Femur (tissue), 1 donor: ENCODE data around the gene NAPG.
A peak's percentile ranks its signal among the peaks of the same experiment; 100 is the strongest.
"Not testable (repeated sequence)": the region's sequence is repeated elsewhere in the genome, so short reads cannot be mapped to it uniquely, and the experiment has no call there.

Source experiments
- DNase-seq: peaks from one replicate; pipeline ENCODE4 v3.0.0-alpha.2; 2017

The NAPG gene

GRCh38 chr18:10525697-10526560 is at the start of gene NAPG:
NAPG (plus strand) TSS chr18:10526027; CDS start chr18:10526103, 76 bp downstream.
- peak; percentile 96 for DNase-seq

- DNase-seq, result no peak
Measured at GRCh38 chr18:10476338-10476791, 49.5 kb upstream of the NAPG start.

DNA sequence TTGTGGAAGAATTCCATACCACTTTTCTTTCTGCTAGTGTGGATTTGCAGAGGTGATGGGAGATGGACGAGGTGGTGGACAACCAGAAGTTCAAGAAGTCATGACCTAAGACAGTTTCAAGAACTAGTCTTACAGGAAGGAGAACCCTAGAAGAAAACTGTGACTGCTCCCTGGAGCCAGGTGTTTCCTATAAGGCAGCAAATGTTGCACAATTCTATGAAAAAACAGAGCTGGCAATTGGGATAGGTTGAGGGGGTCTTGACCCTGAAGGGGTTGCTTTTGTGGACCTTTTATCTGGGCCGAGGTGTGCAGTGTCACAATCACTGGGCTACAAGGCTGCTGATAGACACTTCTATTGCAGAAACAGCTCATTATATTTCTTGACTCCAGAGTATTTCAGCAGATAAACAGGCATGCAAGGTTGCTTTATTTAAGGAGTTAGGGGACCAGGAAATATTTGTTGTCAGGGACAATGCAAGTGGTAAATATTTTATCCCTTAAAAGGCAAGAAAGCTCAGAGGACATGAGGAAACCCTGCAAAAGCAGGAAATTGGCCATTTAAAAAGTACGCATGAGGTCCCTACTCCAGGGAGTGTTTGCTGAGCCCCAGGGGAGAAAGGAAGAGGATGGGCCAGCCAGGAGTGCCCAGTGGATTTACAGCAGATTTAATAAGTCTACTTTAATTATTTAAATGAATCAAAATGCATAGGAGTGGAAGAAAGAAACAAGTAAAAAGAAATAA is 48.5 kb upstream of the NAPG start:
- no peak for DNase-seq

- DNase-seq, result no peak
Measured at GRCh38 chr18:10477863-10478260, 48.0 kb upstream of the NAPG start.

DNA sequence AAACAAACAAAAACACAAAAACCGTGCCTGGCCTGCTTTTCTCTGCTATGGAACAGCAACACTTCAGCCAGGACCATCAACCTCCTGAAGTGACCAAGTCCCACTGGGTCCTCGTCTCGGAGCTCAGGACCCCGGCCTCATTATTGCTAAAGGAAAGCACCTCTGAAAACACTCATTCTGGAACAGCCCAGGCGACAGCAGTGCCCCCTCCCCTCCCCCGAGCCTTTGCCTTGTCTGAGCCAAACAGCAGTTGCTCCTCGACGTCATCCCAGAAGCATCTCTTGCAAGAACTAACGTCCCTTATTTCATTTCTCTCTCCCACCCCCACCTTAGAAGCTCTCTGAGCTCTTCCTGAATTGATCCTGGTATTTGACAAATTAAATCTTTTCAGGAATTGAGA is 44.0 kb upstream of the NAPG start:
- no peak for DNase-seq

GRCh38 chr18:10482363-10482984 is 43.4 kb upstream of the NAPG start:
- no peak for DNase-seq

DNA sequence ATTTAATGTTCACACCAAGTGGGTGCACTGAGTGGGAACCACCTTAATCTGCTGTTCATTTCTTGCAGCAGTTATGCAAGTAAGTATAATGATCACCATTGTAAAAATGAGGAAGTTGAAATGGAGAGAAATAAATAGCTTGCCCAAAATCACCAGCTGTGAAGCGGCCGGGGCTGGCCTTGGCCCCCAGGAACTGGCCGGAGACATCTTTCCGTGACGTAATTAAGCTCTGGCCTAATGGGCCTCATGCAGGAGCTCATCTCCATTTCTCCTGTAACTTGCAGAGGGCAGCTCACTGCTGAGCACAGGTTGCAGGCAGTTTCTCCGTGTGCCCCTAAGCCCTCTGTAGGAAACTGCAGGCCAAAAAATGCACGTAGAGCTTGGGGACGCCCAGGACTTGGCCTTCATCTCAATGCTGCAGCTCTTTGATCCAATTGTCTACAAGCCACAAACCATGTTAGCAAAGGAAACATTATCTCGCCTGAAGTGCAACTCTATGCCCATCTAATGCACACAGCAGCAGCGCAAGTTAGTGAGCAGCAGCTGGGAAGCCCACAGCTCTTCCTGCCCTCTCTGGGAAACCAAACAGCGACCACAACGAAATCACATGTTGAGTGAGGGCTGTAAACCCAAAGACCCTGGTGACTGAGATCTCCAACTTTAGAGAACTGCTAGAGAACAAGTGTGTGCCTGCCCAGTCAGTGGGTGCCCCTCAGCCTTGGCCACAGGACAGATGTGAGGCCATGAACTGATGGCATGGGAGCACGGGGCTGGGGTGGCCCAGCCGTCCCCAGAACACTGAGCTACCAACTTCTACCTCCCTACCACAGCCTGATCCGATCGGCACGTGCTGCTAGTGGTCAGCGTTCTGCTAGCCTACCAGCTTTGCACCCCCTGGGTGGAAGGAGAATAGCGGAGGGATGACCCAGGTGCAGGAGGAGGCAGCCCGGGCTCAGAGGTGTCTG is 42.6 kb upstream of the NAPG start:
- peak; percentile 57 for DNase-seq

GRCh38 chr18:10485475-10485874 is 40.4 kb upstream of the NAPG start:
- DNase-seq, result no peak

- no peak for DNase-seq
Measured at GRCh38 chr18:10486362-10486761, 39.5 kb upstream of the NAPG start.

- no peak for DNase-seq
Measured at GRCh38 chr18:10487154-10487553, 38.7 kb upstream of the NAPG start.

DNA sequence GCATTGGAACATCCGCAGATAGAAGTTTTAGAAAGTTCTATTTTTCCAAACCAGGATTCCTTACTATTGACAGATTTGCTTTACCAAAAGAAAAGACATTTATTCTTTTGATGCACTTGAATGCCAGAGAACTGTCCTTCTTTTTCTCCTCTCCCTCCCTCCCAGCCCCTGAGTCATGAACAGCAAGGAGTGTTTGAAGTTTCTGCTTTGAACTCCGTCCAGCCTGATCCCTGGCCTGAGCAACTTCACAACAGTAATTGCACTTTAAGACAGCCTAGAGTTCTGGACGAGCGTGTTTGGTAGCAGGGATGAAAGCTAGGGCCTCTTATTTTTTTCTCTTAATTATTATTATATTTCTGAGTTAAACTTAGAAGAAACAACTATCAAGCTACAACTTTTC is 37.8 kb upstream of the NAPG start:
- no peak for DNase-seq

GRCh38 chr18:10490401-10491165 is 35.2 kb upstream of the NAPG start:
- peak; percentile 57 for DNase-seq

- no peak for DNase-seq
Measured at GRCh38 chr18:10495936-10496335, 29.9 kb upstream of the NAPG start.

GRCh38 chr18:10497206-10497749 is 28.5 kb upstream of the NAPG start:
- no peak for DNase-seq

- no peak for DNase-seq
Measured at GRCh38 chr18:10499230-10499629, 26.6 kb upstream of the NAPG start.

DNA sequence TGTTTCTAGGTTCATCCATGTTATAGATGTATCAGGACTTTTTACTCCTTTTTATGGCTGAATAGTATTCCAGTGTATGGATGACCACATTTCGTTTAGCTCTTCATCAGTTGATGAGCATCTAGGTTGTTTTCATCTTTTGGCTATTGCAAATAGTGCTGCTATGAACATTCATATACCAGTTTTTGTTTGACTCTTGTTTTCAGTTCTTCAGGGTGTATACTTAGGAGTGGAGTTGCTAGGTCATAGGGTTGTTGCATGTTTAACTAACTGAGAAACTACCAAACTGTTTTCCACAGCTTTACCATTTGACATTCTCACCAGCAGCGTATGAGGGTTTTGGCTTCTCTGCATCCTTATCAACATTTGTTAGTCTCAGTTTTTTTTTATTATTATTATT is 25.8 kb upstream of the NAPG start:
- no peak for DNase-seq

DNA sequence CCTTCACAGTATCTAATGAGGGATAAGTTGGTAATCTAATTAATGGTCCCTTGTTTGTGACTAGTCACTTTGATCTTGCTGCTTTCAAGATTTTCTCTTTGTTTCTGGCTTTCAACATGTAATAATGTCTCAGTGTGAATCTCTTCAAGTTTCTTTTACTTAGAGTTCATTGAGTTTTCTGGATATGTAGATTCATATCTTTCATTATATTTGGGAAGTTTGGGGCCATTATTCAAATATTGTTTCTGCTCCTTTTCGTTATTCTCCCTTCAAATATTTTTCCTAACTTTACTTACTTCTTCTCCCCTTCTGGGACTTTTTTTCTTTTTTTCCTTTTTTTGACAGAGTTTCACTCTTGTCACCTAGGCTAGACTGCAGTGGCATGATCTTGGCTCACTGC is 21.1 kb upstream of the NAPG start:
- no peak for DNase-seq

DNA sequence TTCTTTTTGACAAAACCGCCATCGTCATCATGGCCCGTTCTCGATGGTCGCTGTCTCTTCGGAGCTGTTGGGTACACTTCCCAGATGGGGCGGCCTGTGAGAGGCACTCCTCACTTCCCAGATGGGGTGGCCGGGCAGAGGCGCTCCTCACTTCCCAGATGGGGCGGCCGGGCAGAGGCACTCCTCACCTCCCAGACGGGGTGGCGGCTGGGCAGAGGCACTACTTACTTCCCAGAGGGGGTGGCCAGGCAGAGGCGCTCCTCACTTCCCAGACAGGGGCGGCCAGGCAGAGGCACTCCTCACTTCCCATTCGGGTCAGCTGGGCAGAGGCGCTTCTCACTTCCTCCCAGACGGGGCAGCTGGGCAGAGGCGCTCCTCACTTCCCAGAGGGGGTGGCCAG is 19.9 kb upstream of the NAPG start:
- not testable (repeated sequence) for DNase-seq

DNA sequence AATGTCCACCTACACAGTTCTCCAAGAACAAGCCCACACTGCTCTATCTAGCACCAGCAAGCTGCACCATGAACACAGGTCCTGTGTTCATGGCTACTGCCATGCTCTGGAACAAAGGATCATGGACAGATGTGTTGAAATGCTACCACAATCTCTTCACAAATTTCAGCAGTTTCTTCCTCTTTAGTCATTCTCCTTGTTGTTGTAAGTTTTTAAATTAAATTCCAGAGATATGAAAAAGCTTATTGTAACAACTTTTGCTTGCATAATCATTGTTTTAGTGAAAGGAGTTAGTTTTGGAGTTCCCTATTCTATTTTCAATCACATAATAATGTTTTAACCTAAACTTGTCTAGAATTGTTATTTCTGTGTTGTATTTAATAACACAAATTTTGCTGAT is 17.2 kb upstream of the NAPG start:
- DNase-seq, result no peak

GRCh38 chr18:10511236-10511635 is 14.6 kb upstream of the NAPG start:
- no peak for DNase-seq

- no peak for DNase-seq
Measured at GRCh38 chr18:10514082-10514481, 11.7 kb upstream of the NAPG start.
